CD14-positive monocyte (primary cell): ENCODE data around the gene TAOK1. TPM values are rescaled to one million over a fixed set of nuclear protein-coding genes. Genes with fewer than 3 reads are reported as not detected.

ENCODE experiments used
- DNase-seq, 3 donors: peaks; one replicate each; pipeline ENCODE4 v3.0.0-alpha.2; 2011 to 2022
- H2AFZ ChIP-seq: 2 replicates; pipeline ENCODE4 v1.6.0; 2012; ENCODE audit warnings: mild to moderate bottlenecking, low read depth, low read length, inconsistent platforms; ENCODE audit not compliant: insufficient read depth, poor library complexity, severe bottlenecking
- H3K27ac ChIP-seq, 2 donors: 1 replicate in 1 of 2; 2 replicates in 1 of 2; pipeline ENCODE4 v1.5.1; 2012 to 2013; ENCODE audit warnings: low read length in 2 of 2, control low read depth in 1 of 2, inconsistent platforms in 1 of 2, low read depth in 1 of 2, mild to moderate bottlenecking in 1 of 2
- H3K27me3 ChIP-seq, 2 donors: one replicate each; pipeline versions ENCODE4 v1.6.0 to v1.6.1; 2011 to 2013; ENCODE audit warnings: low read length in 2 of 2; ENCODE audit not compliant: control insufficient read depth in 2 of 2, insufficient read depth in 2 of 2
- H3K36me3 ChIP-seq, 2 donors: replicated peaks in 1 of 2; 1 replicate in 1 of 2; 2 replicates in 1 of 2; pipeline versions ENCODE4 v1.5.1 to v1.6.1; 2012 to 2013; ENCODE audit warnings: low read length in 2 of 2, control low read depth in 1 of 2, inconsistent platforms in 1 of 2, mild to moderate bottlenecking in 1 of 2; ENCODE audit not compliant: insufficient read depth in 2 of 2, control insufficient read depth in 1 of 2
- H3K4me1 ChIP-seq, 2 donors: 1 replicate in 1 of 2; 2 replicates in 1 of 2; pipeline versions ENCODE4 v1.5.1 to v1.6.1; 2012 to 2013; ENCODE audit warnings: low read length in 2 of 2, control low read depth in 1 of 2, inconsistent platforms in 1 of 2, mild to moderate bottlenecking in 1 of 2, moderate library complexity in 1 of 2; ENCODE audit not compliant: insufficient read depth in 2 of 2, control insufficient read depth in 1 of 2
- H3K4me2 ChIP-seq: replicated peaks from 2 replicates; pipeline ENCODE3; 2012; ENCODE audit warnings: low read length, moderate library complexity, mild to moderate bottlenecking; ENCODE audit not compliant: poor library complexity, severe bottlenecking; ENCODE audit errors: extremely low read depth
- H3K4me3 ChIP-seq, 3 experiments: fragments of 200-600 bp in 1 of 3; sonication (generic) in 1 of 3; replicated peaks in 1 of 3; 1 replicate in 2 of 3; 2 replicates in 1 of 3; pipeline ENCODE4 v1.5.1; 2011 to 2013; ENCODE audit warnings: low read length in 3 of 3, mild to moderate bottlenecking in 3 of 3, control low read depth in 2 of 3, low read depth in 2 of 3, inconsistent platforms in 1 of 3, moderate library complexity in 1 of 3
- H3K79me2 ChIP-seq: 2 replicates; pipeline ENCODE4 v1.6.0; 2012; ENCODE audit warnings: mild to moderate bottlenecking, control low read depth, inconsistent platforms, low read length, moderate library complexity; ENCODE audit not compliant: insufficient read depth
- H3K9ac ChIP-seq: 2 replicates; pipeline ENCODE4 v1.6.0; 2017; ENCODE audit warnings: low read length, mild to moderate bottlenecking; ENCODE audit not compliant: insufficient read depth, poor library complexity, severe bottlenecking
- H3K9me3 ChIP-seq, 2 donors: replicated peaks in 1 of 2; 1 replicate in 1 of 2; 2 replicates in 1 of 2; pipeline versions ENCODE4 v1.5.1 to v1.6.1; 2012 to 2013; ENCODE audit warnings: low read length in 2 of 2, control low read depth in 1 of 2; ENCODE audit not compliant: control insufficient read depth in 1 of 2, insufficient read depth in 1 of 2
- H4K20me1 ChIP-seq: 2 replicates; pipeline ENCODE4 v1.6.0; 2012; ENCODE audit warnings: mild to moderate bottlenecking, low read length, control low read depth, moderate library complexity; ENCODE audit not compliant: insufficient read depth
- H3K27ac Mint-ChIP-seq, 7 donors: one replicate each; pipeline ENCODE4 v1.8.0; 2020; ENCODE audit warnings: mild to moderate bottlenecking in 7 of 7, mixed read lengths in 7 of 7, moderate library complexity in 6 of 7, inconsistent platforms in 2 of 7
- H3K27me3 Mint-ChIP-seq, 3 donors: one replicate each; pipeline ENCODE4 v1.8.0; 2021 to 2022; ENCODE audit warnings: low read depth in 3 of 3, mild to moderate bottlenecking in 3 of 3, mixed read lengths in 3 of 3, moderate library complexity in 3 of 3, inconsistent platforms in 1 of 3
- H3K36me3 Mint-ChIP-seq, 2 donors: one replicate each; pipeline ENCODE4 v1.8.0; 2020; ENCODE audit warnings: mixed read lengths in 2 of 2, inconsistent platforms in 1 of 2, mild to moderate bottlenecking in 1 of 2
- H3K4me1 Mint-ChIP-seq: one replicate; pipeline ENCODE4 v1.8.0; 2020; ENCODE audit warnings: mild to moderate bottlenecking, mixed read lengths
- H3K4me3 Mint-ChIP-seq, 2 donors: one replicate each; pipeline ENCODE4 v1.8.0; 2020; ENCODE audit warnings: mild to moderate bottlenecking in 2 of 2, mixed read lengths in 2 of 2, moderate library complexity in 1 of 2
- H3K9me3 Mint-ChIP-seq, 7 donors: one replicate each; pipeline ENCODE4 v1.8.0; 2020 to 2022; ENCODE audit warnings: mixed read lengths in 7 of 7, mild to moderate bottlenecking in 6 of 7, moderate library complexity in 6 of 7, inconsistent platforms in 2 of 7
- WGBS: methylation state at CpG from one replicate; pipeline ENCODE4 v1.1.5; 2013; ENCODE audit warnings: missing lambda C conversion rate; ENCODE audit not compliant: insufficient coverage; 5-methylcytosine and 5-hydroxymethylcytosine counted together
- intact Hi-C, 2 donors: fragments of 100-400 bp; cut with micrococcal nuclease; formaldehyde crosslinking; loops; one replicate each; pipeline versions ENCODE4 v1.15.0 to v1.15.1; 2023
- polyA plus RNA-seq, 3 donors: library from polyadenylated mRNA; depleted of rRNA in 1 of 3; unstranded in 2 of 3; stranded (reverse) in 1 of 3; fragments of 300-500 nt in 2 of 3; fragments of >200 nt in 1 of 3; fragmentation: Illumina TruSeq in 2 of 3; gene quantifications; 1 replicate in 2 of 3; 2 replicates in 1 of 3; pipeline ENCODE4 v1.2.3, GENCODE V29; 2012 to 2021
- TF ChIP-seq, protein P1 (sequence below): fragments of 200-600 bp; IDR thresholded peaks from one replicate; pipeline ENCODE4 v1.8.0; 2022; ENCODE audit warnings: antibody characterized with exemption, mild to moderate bottlenecking

Gene TAOK1
- polyA plus RNA-seq, 3 donors = 2.4 to 13.9 (median 4.8) TPM

DNA sequence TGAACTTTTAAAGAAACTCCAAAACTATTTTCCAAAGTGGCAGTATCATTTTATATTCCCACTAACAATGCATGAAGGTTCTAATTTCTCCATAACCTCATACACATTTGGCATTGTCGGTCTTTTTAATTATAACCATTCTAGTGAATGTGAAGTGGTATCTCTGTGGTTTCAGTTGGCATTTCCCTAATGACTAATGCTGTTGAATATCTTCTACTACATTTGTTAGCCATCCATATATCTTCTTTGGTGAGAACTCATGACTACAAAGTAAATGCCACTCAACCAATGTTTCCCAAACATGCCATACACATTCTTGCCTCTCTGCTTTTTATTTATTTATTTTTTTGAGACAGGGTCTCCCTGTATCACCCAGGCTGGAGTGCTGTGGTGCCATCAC lies 31.7 kb upstream of the TAOK1 start:
- Histone ChIP-seq H3K36me3 (no peaks in the 10 kb centered on the region), H4K20me1 (no peaks in the 10 kb centered on the region), H3K4me3 (no peak overlapping the region), H3K9ac (no peak overlapping the region), H3K9me3 (no peaks in the 10 kb centered on the region), H3K79me2 (no peaks in the 10 kb centered on the region), H3K4me1 (no peaks in the 10 kb centered on the region), H3K27ac (no peak overlapping the region), H3K27me3 (no peaks in the 10 kb centered on the region), H3K4me2 (no peak overlapping the region), H2AFZ (no peak overlapping the region)
- H3K36me3 Mint-ChIP-seq = no peaks in the 10 kb centered on the region
- H3K9me3 Mint-ChIP-seq = peaks cover 0 to 5% (median 0%) of the 10 kb centered on the region in 7 donors
- peaks cover 2% of the 10 kb centered on the region for H3K4me1 Mint-ChIP-seq
- no CpG with 5 or more reads among the region's 1 CpG for WGBS
- H3K27me3 Mint-ChIP-seq = peaks cover 0 to 5% (median 1%) of the 10 kb centered on the region in 3 donors
- H3K27ac Mint-ChIP-seq = no peak overlapping the region
- no peak overlapping the region for H3K4me3 Mint-ChIP-seq
- intact Hi-C loops = no loop called here
- TF ChIP-seq, protein P1, sequence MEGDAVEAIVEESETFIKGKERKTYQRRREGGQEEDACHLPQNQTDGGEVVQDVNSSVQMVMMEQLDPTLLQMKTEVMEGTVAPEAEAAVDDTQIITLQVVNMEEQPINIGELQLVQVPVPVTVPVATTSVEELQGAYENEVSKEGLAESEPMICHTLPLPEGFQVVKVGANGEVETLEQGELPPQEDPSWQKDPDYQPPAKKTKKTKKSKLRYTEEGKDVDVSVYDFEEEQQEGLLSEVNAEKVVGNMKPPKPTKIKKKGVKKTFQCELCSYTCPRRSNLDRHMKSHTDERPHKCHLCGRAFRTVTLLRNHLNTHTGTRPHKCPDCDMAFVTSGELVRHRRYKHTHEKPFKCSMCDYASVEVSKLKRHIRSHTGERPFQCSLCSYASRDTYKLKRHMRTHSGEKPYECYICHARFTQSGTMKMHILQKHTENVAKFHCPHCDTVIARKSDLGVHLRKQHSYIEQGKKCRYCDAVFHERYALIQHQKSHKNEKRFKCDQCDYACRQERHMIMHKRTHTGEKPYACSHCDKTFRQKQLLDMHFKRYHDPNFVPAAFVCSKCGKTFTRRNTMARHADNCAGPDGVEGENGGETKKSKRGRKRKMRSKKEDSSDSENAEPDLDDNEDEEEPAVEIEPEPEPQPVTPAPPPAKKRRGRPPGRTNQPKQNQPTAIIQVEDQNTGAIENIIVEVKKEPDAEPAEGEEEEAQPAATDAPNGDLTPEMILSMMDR = no peak
- no peak for DNase-seq

DNA sequence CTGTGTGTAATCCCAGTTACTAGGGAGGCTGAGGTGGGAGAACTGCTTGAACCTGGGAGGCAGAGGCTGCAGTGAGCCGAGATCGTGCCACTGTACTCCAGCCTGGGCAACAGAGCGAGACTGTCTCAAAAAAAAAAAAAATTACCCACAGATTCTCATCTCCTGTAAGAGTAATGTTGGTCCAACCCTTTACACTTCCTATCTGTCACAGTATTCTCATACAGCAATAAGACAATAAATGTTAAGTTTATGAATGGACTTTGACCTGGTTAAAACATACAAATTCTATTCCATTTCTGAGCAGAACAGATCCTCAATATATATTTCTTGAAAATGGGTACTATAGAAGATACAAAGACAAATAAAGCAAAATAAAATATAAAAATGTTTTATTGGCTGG lies 30.4 kb upstream of the TAOK1 start:
- H3K27ac ChIP-seq = no peak overlapping the region
- intact Hi-C loops = loop anchor here in 1 of 2 donors (10.0 kb wide), 1 partner anchor 205 kb away; the partner anchor contains the start of genes ABHD15 and TP53I13
- no peak overlapping the region for H2AFZ ChIP-seq
- Mint-ChIP-seq H3K4me3 (no peak overlapping the region), H3K27ac (no peak overlapping the region), H3K9me3 (peaks cover 0 to 5% (median 0%) of the 10 kb centered on the region in 7 donors), H3K36me3 (no peaks in the 10 kb centered on the region), H3K4me1 (peaks cover 2% of the 10 kb centered on the region), H3K27me3 (peaks cover 0 to 5% (median 1%) of the 10 kb centered on the region in 3 donors)
- no peaks in the 10 kb centered on the region for H3K9me3 ChIP-seq
- no peak overlapping the region for H3K4me2 ChIP-seq
- H3K36me3 ChIP-seq = no peaks in the 10 kb centered on the region
- no peak for DNase-seq
- no peak overlapping the region for H3K9ac ChIP-seq
- no peaks in the 10 kb centered on the region for H3K79me2 ChIP-seq
- H4K20me1 ChIP-seq = no peaks in the 10 kb centered on the region
- H3K27me3 ChIP-seq = no peaks in the 10 kb centered on the region
- H3K4me3 ChIP-seq = no peak overlapping the region
- no CpG with 5 or more reads among the region's 3 CpGs for WGBS
- no peaks in the 10 kb centered on the region for H3K4me1 ChIP-seq
- TF ChIP-seq, protein P1 = no peak
